ENCODE results near the gene PLCB2.

PLCB2 gene

GRCh38 chr15:40345225-40345866, 37.6 kb upstream of the PLCB2 start:
- TF ChIP-seq CTCF (IDR thresholded peaks at IDR 0.05; ENCODE audit: low read depth, low read length) = no peak
- in situ Hi-C loops (cut with HindIII; ENCODE audit: low sequenced_read_pairs) = no loop called here
- DNase-seq (ENCODE audit: low read depth, low spot score) = no peak
- no peak overlapping the region for H3K4me3 ChIP-seq (ENCODE audit: low read depth, low read length)

DNA sequence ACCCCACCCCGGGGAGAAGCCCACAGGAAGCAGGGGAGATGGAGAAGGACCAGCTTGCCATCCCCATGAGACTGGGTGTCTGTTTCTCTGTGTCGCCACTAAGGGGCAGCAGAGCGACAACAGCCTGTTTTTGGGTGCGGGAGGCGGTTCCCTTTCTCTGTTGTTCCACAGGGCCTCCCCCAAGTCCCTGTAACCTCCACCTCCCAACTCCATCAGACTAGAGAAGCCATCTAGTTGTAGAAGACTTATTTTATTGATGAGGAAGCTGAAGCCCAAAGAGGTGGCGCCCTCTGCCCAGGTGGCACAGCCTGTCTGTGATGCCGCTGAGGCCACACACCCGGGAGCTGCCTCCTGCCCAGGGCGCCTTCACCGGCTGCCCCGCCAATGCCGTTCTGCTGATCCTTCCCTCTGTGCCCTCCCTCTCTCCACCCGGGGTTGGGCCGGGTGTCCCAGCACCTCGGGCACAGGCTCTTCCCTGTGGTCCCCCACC, 36.9 kb upstream of the PLCB2 start:
- no peak overlapping the region for H3K4me3 ChIP-seq (ENCODE audit: low read depth, low read length)
- in situ Hi-C loops (cut with HindIII; ENCODE audit: low sequenced_read_pairs) = no loop called here
- peak; percentile 81 for TF ChIP-seq CTCF (IDR thresholded peaks at IDR 0.05; ENCODE audit: low read depth, low read length)
- DNase-seq (ENCODE audit: low read depth, low spot score) = peak; percentile 55

DNA sequence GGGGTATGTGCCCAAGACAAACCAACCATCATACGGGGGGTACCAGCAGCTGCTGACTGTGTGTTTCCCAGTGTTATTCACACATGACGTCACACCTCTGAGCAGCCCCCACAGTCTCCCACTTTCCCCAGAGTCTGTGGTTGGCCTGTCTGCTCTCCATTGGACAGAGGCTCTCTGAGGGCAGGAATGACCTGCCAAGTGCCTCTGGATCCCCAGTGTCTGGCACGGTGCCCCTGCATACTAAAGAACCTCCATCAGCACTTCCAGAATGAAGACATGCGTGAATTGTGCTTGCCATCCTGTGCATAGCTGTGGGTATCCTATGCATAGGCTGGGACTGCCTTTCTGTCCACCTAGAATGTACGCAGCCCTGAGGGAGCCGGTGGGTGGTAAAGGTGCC, 36.5 kb upstream of the PLCB2 start:
- in situ Hi-C loops (cut with HindIII; ENCODE audit: low sequenced_read_pairs) = no loop called here
- no peak overlapping the region for H3K4me3 ChIP-seq (ENCODE audit: low read depth, low read length)
- DNase-seq (ENCODE audit: low read depth, low spot score) = peak; percentile 32

GRCh38 chr15:40343512-40343911, 35.8 kb upstream of the PLCB2 start:
- peak; percentile 92 for DNase-seq (ENCODE audit: low read depth, low spot score)
- in situ Hi-C loops (cut with HindIII; ENCODE audit: low sequenced_read_pairs) = no loop called here
- TF ChIP-seq CTCF (IDR thresholded peaks at IDR 0.05; ENCODE audit: low read depth, low read length) = no peak
- H3K4me3 ChIP-seq (ENCODE audit: low read depth, low read length) = no peak overlapping the region

More for the DNA sequence above, 36.5 kb upstream of the PLCB2 start:
- no peak for TF ChIP-seq CTCF (IDR thresholded peaks at IDR 0.05; ENCODE audit: low read depth, low read length)

DNA sequence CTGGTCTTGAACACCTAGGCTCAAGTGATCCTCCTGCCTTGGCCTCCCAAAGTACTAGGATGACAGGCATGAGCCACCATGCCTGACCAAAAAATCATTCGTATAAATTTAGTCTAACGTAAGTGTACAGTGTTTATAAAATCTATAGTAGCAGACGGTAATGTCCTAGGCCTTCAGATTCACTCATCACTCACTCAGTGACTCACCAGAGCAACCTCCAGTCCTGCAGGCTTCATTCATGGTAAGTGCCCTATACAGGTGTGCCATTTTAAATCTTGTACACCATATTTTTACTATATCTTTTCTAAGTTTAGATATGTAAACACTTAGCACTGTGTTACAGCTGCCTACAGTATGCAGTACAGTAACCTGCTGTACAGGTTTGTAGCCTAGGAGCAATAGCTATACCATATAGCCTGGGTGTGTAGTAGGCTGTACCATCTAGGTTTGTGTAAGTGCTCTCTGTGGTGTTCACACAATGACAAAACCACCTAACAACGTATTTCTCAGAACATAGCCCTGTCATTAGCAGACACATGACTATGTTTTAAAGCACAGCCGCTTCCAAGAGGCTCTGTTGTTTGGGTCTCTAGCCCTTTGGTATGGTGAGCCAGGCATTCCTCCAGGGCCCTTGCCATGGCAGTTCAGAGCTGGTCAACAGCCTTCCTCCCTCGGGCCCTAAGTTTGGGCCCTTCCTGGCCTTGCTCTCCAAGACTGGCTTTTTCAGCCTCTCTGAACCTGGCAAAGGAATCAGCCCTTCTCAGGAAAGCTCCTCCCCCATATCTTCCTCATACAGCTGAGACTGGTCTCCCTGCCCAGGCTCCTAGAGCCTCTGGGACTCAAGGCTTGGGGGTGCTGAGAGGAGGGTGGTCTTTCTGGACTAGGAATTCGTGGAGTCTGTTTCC, 34.9 kb upstream of the PLCB2 start:
- in situ Hi-C loops (cut with HindIII; ENCODE audit: low sequenced_read_pairs) = no loop called here
- H3K4me3 ChIP-seq (ENCODE audit: low read depth, low read length) = no peak overlapping the region

More for the DNA sequence above, 34.9 kb upstream of the PLCB2 start:
- no peak for DNase-seq (ENCODE audit: low read depth, low spot score)
- TF ChIP-seq CTCF (IDR thresholded peaks at IDR 0.05; ENCODE audit: low read depth, low read length) = no peak

Data from astrocyte of the spinal cord (primary cell).